Stimulated activated CD8-positive, alpha-beta memory T cell treated with anti-CD3 and anti-CD28 coated beads, Interleukin-2, amount 100 ng/mL, for 48 hours (primary cell): Measurements from ENCODE around the gene PYM1.
"Not testable (repeated sequence)": the region's sequence is repeated elsewhere in the genome, so short reads cannot be mapped to it uniquely, and the experiment has no call there.

Source experiments
- DNase-seq, 2 donors: peaks; one replicate each; pipeline ENCODE4 v3.0.0-alpha.2; 2020; ENCODE audit warnings: low read depth in 2 of 2

PYM1 gene

DNA sequence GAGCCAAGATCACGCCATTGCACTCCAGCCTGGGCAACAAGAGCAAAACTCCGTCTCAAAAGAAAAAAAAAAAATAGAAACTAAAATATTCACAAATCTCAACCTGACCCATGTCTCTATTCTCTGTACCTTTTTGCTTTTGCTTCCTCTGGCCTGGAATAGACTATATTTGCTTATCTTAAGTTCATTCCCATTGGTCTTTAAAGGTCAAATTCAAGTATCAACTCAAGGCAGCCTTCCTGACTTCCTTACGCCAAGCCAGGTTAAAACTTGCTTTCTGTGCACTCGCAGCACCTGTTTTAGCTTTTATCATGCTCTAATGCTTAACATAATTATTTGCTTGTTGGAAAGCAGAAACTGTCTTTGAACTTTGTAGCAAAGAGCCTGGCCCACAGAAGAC lies 14.8 kb downstream of the PYM1 start:
- DNase-seq, result no peak

DNA sequence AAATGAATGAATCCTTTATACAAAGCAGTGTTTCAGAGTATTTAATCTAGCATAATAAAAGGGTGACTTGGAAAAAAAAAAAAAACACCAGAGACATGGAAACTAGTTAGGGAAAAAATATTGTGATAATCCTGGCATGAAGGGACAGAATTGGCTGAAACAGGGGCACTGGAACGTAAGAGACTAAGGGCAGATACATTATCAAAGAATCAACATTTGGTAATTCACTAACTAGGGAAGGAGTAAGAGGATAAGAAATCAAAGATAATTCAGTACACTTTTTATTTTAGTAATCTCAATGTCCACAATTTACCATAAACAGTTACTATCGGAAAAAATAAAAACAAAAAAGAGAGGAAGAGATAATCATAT lies 18.2 kb downstream of the PYM1 start:
- no peak for DNase-seq

DNA sequence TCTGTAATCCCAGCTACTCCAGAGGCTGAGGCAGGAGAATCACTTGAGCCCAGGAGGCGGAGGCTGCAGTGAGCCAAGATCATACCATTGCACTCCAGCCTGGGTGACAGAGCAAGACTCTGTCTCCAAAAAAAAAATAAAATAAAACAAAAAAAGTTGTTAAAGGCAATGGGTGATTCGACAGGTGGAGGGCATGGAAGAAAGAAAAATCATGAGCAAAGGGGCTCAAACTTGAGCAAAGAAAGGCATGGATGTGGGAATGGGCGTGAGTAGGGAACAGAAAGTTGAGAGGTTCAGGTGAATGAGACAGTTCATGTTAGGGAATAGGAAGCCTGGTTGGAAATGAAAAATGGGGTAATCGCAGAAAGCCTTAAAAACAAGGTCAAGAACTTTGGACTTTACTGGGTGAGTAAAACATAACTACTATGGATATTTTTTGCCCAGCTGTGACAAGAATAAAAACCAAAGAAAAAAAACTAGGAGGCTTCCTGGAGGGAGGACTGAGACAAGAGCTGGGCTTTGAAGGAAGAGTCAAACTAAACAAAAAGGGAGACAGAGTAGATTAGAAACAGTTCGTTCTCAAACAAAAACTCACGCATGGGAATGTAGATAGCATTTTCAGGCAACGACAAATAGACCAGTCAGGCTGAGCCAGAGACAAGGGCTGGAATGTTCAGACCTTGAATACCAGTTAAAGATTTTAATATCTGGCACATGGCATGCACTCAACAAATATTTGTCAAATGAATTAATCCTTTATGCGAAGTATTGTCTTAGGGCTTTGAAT lies 18.8 kb downstream of the PYM1 start:
- no peak for DNase-seq

DNA sequence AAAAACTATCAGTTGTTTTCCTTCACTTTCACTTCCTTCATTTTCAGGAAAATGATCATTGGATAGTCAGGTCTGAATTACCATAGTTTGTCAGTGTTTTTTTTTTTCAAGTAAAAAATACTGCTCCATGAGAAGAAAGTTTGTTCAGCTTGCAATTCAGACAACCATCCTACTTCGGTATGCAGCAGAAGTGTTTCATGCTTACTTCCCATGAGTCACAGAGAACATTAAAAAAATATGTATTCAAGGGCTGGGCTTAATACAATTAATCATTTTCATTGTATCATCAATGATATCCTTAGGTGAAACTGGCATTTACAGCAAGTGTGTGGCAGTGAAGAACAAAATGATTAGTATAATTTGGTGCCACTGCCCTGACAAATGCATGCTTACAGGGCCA lies 21.6 kb downstream of the PYM1 start:
- no peak for DNase-seq

DNA sequence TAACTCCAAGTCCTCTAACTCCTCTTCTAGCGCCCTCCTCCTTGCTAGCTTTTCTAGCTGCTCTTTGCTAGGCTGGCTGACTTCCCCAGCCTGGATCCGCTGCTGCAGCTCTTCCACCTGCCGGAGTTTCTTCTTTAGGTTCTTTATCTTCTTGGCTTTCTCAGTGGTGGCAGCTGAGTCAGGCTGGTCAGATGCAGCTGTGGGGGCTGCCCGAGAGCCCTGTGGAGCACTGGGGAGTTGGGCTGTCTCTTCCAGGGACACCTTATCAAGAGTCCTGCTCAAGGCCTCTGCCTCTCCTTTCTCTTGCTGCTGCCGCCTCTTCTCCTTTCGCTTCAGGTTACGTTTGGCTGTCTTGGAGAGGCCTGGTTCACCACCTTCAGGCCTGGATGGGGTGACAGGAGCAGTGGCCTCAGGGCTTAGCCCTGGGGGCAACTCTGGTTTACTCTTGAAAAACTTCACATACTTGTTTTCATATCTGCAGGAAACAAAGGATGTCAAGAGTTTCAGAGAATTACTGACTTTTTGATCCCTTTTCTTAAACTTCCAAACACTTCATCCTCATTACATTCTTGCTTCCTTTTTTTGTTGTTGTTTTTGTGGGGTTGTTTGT lies 25.7 kb downstream of the PYM1 start:
- no peak for DNase-seq

DNA sequence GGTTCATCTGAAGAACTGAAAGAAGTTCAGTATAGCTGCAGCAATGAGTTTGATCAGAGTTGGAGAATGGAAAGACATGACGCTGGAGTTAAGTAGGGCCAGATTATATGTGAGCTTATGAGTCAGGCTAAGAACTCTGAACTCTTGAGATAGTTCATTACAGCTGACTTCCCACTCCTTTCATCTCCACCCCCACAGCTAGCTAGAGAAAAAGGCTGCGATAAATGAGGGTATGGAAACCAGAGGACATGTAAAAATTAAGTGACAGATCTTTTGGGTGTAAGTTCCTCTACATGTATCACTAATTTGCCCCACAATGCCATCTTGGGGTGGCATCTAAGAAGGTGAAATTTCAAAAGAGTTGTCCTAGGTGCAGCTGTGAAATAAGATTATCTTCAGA lies 28.6 kb downstream of the PYM1 start:
- no peak for DNase-seq

DNA sequence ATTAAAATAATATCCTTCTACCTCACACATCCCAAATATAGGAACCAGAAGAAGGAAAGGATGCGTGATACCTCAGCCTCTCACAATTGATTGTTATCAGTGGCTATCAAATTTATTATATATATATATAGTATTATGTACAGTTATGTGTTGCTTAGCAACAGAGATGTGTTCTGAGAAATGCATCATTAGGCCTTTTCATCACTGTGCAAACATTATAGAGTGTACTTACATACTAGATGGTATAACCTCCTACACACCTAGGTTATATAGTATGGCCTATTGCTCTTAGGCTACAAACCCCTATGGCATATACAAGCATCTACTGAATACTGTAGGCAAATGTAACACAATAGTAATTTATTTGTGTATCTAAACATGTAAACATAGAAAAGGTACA lies 34.0 kb downstream of the PYM1 start:
- DNase-seq, result no peak

DNA sequence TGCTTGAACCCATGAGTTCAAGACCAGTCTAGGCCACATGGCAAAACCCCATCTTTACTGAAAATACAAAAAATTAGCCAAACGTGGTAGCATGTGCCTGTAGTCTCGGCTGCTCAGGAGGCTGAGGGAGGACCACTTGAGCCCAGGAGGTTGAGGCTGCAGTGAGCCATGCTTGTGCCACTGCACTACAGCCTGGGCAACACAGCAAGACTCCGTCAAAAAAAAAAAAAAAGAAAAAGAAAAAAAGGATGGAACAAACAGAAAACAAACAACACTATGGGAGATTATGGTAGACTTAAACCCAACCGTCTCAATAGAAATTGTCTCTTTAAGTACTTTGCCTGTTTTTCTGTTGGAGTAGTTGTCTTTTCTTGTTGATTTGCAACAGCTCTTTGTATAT lies 36.4 kb downstream of the PYM1 start:
- DNase-seq, result no peak

DNA sequence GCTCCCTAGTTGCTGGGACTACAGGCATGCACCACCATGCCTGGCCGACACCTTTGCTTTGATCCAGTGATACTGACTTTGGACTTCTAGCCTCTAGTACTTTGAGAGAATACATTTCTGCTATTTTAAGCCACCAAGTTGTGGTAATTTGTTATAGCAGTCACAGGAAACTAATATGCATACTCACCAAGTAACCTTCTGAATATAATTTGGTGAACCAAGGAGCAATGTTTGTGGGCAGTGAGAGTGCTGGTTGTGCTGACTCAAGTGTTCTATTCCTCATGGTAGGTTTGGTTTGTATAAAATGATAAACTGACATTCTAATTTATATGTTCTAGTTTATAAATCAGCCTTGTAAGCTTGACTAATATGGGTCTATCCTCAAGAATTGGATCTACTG lies 42.6 kb downstream of the PYM1 start:
- DNase-seq, result no peak

DNA sequence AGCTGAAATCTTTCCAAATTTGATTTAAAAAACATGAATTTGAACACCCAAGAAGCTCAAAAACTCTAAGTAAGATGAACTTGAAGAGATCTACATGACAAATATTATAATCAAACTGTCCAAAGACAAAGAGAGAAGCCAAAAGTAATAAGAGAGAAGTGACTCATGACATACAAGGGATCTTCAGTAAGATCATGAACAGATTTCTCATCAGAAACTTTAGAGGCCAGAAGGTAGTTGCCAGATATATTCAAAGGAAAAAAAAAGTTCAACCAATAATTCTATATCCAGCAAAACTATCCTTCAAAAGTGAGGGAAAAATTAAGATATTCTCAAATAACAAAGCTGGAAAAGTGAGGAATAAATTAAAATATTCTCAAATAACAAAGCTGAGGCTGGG lies 49.9 kb downstream of the PYM1 start:
- DNase-seq, result no peak

DNA sequence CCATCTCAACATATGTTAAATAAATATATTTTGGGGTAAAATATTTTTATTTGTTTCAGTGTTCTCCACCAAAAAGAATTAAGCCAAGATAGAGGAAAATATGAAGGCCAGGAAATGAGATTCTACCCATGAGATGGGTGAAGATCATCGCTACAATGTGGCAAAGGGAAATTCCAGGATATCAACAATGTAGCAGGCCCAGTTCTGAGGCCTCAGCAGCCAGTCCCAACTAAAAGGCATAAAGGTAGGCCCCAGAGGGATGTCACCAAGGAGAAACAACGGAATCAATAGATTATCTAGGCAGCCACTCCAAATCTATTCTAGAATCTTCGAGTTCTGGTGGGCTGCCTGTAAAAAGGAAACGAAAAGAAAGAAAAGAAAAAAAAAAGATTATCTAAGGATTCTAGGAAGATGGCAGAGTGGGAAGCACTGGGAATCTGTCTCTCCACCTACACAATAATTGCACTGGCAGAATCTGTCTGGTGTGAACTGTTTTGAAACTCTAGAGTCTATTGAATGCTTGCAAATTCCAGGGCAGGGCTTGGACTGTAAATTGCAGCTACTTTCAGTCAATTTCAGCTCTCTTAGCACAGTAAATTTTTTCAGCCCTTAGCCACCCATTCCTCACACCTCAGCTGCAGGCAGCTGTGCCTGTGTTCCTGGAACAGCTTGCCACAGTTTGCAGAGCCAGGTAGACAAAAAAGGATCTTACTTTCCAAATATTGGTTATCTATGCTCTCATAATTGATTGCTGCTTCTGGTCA lies 51.8 kb downstream of the PYM1 start:
- DNase-seq, result no peak

DNA sequence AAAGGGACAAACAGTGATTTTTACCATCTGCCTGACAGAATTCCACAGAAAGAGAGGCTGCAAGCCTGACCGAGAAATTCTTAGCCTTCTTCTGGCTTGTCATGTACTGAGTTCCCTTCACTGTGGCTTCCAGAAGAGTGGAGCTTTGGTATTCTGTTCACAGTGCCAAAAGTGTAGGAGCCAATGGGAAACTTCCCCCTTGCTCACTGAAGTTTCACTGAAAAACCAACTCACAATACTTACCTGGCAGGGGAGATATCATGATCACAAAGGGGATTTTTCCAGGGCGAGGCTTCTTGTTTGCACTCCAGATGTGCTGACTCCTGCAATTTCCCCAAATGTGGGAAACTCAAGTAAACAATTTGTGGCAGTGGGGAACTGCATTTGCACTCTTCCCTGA lies 53.3 kb downstream of the PYM1 start:
- no peak for DNase-seq

DNA sequence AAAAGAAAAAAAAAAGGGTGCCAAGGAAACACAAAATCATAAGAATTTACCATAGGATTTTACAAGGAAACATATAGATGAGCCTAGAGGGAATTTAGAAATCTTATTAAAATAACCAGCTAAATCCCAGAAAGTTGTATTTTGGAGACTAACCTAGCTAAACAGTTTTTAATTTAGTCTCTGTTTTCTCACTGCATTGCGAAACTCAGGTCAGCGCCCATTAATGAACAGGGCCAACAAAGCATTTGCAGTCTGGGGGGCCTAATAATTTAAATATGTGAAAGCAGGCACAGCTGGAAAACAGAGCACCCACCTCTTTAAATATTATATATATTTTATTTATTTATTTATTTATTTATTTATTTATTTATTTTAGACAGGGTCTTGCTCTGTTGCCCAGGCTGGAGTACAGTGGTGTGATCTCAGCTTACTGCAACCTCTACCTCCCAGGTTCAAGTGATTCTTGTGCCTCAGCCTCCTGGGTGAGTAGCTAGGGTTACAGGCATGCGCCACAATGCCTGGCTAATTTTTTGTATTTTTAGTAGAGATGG lies 61.2 kb downstream of the PYM1 start:
- not testable (repeated sequence) for DNase-seq

DNA sequence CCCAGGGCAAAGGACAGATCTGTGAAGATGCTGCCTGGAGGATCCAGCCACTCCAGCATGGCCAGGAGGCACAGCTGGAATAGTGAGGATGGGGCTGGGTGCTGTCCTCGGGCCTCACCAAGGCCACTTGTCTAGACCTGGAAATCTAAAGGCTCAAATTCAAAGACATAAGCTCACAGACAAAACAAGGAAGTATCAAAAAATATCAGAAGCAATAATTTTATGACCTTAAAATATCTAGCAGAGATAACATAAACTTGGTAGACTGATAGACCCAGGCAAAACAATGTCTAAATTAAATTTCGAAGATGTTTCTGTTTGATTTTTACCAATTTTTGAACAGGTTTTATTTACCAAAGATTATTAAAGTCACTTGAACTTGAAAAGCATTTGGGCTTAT lies 62.4 kb downstream of the PYM1 start:
- DNase-seq, result no peak

DNA sequence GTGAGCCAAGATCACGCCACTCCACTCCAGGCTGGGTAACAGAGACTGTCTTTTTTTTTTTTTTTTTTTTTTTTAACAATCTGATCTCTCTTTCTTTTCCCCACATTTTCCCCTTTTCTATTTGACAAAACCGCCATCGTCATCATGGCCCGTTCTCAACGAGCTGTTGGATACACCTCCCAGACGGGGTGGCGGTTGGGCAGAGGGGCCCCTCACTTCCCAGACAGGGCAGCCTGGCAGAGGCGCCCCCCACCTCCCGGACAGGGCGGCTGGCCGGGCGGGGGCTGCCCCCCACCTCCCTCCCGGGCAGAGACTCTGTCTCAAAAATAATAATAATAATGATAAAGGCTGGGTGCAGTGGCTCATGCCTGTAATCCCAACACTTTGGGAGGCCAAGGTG lies 64.8 kb downstream of the PYM1 start:
- not testable (repeated sequence) for DNase-seq

DNA sequence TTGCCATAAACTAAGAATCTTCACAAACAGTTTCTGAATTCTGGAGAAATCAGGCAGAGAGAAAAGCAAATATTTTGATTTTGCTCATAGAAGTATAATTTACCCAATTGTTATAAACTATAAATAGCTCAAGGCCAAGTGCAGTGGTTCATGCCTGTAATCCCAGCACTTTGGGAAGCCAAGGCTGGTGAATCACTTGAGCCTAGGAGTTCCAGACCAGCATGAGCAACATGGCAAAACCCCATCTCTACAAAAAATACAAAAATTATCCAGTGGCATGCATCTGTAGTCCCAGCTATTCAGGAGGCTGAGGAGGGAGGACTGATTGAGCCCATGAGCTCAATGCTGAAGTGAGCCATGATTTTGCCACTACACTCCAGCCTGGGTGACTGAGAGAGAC lies 65.4 kb downstream of the PYM1 start:
- no peak for DNase-seq

DNA sequence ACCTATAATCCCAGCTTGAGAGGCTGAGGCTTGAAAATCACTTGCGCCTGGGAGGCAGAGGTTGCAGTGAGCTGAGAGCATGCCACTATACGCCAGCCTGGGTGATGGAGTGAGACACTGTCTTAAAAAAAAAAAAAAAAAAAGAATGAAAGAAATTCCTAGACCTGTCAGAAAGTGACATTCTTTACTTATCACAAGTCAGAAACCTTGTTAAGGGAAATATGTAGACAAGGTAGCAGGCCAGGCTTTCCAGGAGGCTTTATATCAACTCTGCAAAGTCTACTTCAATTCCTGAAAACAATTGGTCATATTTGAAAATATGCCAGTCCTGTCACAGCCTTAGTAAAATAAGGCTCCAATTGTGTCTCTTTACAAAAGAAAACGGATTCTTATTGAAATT lies 65.8 kb downstream of the PYM1 start:
- DNase-seq, result no peak

DNA sequence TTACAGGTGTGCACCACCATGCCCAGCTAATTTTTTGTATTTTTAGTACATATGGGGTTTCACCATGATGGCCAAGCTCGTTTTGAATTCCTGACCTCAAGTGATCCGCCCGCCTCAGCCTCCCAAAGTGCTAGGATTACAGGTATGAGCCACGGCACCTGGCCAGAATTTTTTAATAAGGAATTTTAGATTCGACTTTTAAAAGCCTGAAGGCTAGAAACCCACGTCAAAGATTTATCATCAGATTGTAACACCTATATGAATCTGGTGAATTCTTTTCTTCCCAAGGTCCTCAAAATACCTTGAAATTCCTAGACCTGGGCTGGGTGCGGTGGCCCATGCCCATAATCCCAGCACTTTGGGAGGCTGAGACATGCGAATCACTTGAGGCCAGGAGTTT lies 66.3 kb downstream of the PYM1 start:
- no peak for DNase-seq

DNA sequence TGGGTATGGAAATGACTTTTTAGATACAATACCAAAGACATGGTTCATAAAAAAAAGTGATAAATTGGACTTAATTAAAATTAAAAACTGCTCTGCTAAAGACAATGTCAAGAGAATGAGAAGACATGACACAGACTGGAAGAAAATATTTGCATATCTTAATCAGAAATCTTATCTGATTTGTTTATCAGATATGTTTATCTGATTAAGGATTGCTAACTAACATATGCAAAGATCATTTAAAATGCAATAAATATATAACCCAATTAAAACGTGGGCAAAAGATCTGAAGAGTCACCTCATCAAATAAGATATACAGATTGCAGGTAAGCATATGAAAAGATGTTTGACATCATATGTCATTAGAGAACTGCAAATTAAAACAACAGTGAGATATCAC lies 75.0 kb downstream of the PYM1 start:
- DNase-seq, result no peak
